Measurements from ENCODE around the gene CRB2.

GRCh38 chr9:123312306-123312877 is 43.6 kb upstream of the CRB2 start:
- TF ChIP-seq, protein P1, sequence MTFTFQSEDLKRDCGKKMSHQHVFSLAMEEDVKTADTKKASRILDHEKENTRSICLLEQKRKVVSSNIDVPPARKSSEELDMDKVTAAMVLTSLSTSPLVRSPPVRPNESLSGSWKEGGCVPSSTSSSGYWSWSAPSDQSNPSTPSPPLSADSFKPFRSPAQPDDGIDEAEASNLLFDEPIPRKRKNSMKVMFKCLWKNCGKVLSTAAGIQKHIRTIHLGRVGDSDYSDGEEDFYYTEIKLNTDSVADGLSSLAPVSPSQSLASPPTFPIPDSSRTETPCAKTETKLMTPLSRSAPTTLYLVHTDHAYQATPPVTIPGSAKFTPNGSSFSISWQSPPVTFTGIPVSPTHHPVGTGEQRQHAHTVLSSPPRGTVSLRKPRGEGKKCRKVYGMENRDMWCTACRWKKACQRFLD (CRISPR knock-in tag; IDR thresholded peaks at IDR 0.05; ENCODE audit: borderline replicate concordance), result no peak
- TF ChIP-seq ELF1 (CRISPR knock-in tag; IDR thresholded peaks at IDR 0.05), result no peak
- TF ChIP-seq POLR2A (IDR thresholded peaks at IDR 0.05; ENCODE audit: insufficient read depth in 1 of 2, low read depth in 2 of 2, low read length in 2 of 2), result no peak
- TF ChIP-seq, protein P2, sequence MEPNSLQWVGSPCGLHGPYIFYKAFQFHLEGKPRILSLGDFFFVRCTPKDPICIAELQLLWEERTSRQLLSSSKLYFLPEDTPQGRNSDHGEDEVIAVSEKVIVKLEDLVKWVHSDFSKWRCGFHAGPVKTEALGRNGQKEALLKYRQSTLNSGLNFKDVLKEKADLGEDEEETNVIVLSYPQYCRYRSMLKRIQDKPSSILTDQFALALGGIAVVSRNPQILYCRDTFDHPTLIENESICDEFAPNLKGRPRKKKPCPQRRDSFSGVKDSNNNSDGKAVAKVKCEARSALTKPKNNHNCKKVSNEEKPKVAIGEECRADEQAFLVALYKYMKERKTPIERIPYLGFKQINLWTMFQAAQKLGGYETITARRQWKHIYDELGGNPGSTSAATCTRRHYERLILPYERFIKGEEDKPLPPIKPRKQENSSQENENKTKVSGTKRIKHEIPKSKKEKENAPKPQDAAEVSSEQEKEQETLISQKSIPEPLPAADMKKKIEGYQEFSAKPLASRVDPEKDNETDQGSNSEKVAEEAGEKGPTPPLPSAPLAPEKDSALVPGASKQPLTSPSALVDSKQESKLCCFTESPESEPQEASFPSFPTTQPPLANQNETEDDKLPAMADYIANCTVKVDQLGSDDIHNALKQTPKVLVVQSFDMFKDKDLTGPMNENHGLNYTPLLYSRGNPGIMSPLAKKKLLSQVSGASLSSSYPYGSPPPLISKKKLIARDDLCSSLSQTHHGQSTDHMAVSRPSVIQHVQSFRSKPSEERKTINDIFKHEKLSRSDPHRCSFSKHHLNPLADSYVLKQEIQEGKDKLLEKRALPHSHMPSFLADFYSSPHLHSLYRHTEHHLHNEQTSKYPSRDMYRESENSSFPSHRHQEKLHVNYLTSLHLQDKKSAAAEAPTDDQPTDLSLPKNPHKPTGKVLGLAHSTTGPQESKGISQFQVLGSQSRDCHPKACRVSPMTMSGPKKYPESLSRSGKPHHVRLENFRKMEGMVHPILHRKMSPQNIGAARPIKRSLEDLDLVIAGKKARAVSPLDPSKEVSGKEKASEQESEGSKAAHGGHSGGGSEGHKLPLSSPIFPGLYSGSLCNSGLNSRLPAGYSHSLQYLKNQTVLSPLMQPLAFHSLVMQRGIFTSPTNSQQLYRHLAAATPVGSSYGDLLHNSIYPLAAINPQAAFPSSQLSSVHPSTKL (CRISPR knock-in tag; IDR thresholded peaks at IDR 0.05), result no peak
- no peak for TF ChIP-seq SIN3A (IDR thresholded peaks at IDR 0.05; ENCODE audit: borderline replicate concordance, low read depth, low read length)
- TF ChIP-seq, protein P3, sequence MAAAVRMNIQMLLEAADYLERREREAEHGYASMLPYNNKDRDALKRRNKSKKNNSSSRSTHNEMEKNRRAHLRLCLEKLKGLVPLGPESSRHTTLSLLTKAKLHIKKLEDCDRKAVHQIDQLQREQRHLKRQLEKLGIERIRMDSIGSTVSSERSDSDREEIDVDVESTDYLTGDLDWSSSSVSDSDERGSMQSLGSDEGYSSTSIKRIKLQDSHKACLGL (CRISPR knock-in tag; IDR thresholded peaks at IDR 0.05), result no peak
- TF ChIP-seq HOXA7 (CRISPR knock-in tag; IDR thresholded peaks at IDR 0.05), result no peak
- no peak for TF ChIP-seq ZNF136 (CRISPR knock-in tag; IDR thresholded peaks at IDR 0.05; ENCODE audit: low read depth)
- TF ChIP-seq ZMYM4 (CRISPR knock-in tag; IDR thresholded peaks at IDR 0.05), result no peak
- TF ChIP-seq EEA1 (CRISPR knock-in tag; IDR thresholded peaks at IDR 0.05; ENCODE audit: borderline replicate concordance), result no peak
